ENCODE data around the gene GNB3.
"Not testable (repeated sequence)": the region's sequence is repeated elsewhere in the genome, so short reads cannot be mapped to it uniquely, and the experiment has no call there.

The GNB3 gene

GRCh38 chr12:6873094-6874014 lies 32.6 kb downstream of the GNB3 start, which contains the start of gene SPSB2:
SPSB2 (minus strand) TSS chr12:6873303; CDS start chr12:6872901, 402 bp downstream.
- Histone ChIP-seq H3K4me3 (IDR thresholded peaks at IDR 0.05; ENCODE audit: insufficient read depth, low read depth, low read length) (no peak within 1 kb of the TSS), H2AFZ (ENCODE audit: low read depth) (peak within 1 kb of the TSS; percentile 78), H3K4me1 (ENCODE audit: low read depth, poor library complexity, severe bottlenecking) (peaks cover 46% of the 10 kb centered on the region), H3K36me3 (ENCODE audit: insufficient read depth) (no peaks in the 10 kb centered on the region; the same call in 1 of the 2 replicates), H3K9ac (peak within 1 kb of the TSS; percentile 56; the same call in 1 of the 2 replicates), H3K27ac (peak within 1 kb of the TSS; percentile 9; the same call in 1 of the 2 replicates), H3K79me2 (ENCODE audit: insufficient read depth, low read depth) (peaks cover 16% of the 10 kb centered on the region), H3K4me2 (peak within 1 kb of the TSS; percentile 93), H3K27me3 (ENCODE audit: insufficient read depth, low read depth) (no peaks in the 10 kb centered on the region), H4K20me1 (ENCODE audit: insufficient read depth) (peaks cover 8% of the 10 kb centered on the region; the same call in 1 of the 2 replicates)
- TF ChIP-seq CTCF (conservative IDR thresholded peaks at IDR 0.05; ENCODE audit: low read depth, low read length): no peak

- not testable (repeated sequence) for H3K36me3 ChIP-seq (ENCODE audit: insufficient read depth); H4K20me1 ChIP-seq (ENCODE audit: insufficient read depth); H3K4me3 ChIP-seq (IDR thresholded peaks at IDR 0.05; ENCODE audit: insufficient read depth, low read depth, low read length); H3K27me3 ChIP-seq (ENCODE audit: insufficient read depth, low read depth); H3K79me2 ChIP-seq (ENCODE audit: insufficient read depth, low read depth)
- peak overlapping the region; percentile 78 for H2AFZ ChIP-seq (ENCODE audit: low read depth)
- peak overlapping the region; percentile 26; the same call in 1 of the 2 replicates for H3K9ac ChIP-seq
- peak overlapping the region; percentile 49 for H3K4me2 ChIP-seq
- peaks cover 42% of the 10 kb centered on the region for H3K4me1 ChIP-seq (ENCODE audit: low read depth, poor library complexity, severe bottlenecking)
- peak overlapping the region; percentile 9; the same call in 1 of the 2 replicates for H3K27ac ChIP-seq
Measured at GRCh38 chr12:6874015-6874368, 33.3 kb downstream of the GNB3 start.

- not testable (repeated sequence) for H3K27ac ChIP-seq; H3K36me3 ChIP-seq (ENCODE audit: insufficient read depth)
Measured at GRCh38 chr12:6879824-6880223, 39.1 kb downstream of the GNB3 start.

GRCh38 chr12:6883252-6883651 lies 42.5 kb downstream of the GNB3 start:
- Histone ChIP-seq H3K27ac (no peak overlapping the region), H3K4me1 (ENCODE audit: low read depth, poor library complexity, severe bottlenecking) (peaks cover 9% of the 10 kb centered on the region)

More at GRCh38 chr12:6879824-6880223, 39.1 kb downstream of the GNB3 start:
- not testable (repeated sequence) for H3K4me1 ChIP-seq (ENCODE audit: low read depth, poor library complexity, severe bottlenecking); H3K9ac ChIP-seq; H4K20me1 ChIP-seq (ENCODE audit: insufficient read depth); H3K4me2 ChIP-seq; H3K4me3 ChIP-seq (IDR thresholded peaks at IDR 0.05; ENCODE audit: insufficient read depth, low read depth, low read length); H3K79me2 ChIP-seq (ENCODE audit: insufficient read depth, low read depth); H3K27me3 ChIP-seq (ENCODE audit: insufficient read depth, low read depth); H2AFZ ChIP-seq (ENCODE audit: low read depth)

GRCh38 chr12:6883683-6884082 lies 43.0 kb downstream of the GNB3 start:
- Histone ChIP-seq H3K27me3 (ENCODE audit: insufficient read depth, low read depth) (no peaks in the 10 kb centered on the region), H3K79me2 (ENCODE audit: insufficient read depth, low read depth) (no peaks in the 10 kb centered on the region), H3K27ac (no peak overlapping the region), H3K4me1 (ENCODE audit: low read depth, poor library complexity, severe bottlenecking) (peaks cover 14% of the 10 kb centered on the region), H3K4me2 (no peak overlapping the region), H3K4me3 (IDR thresholded peaks at IDR 0.05; ENCODE audit: insufficient read depth, low read depth, low read length) (no peak overlapping the region), H4K20me1 (ENCODE audit: insufficient read depth) (no peaks in the 10 kb centered on the region), H3K36me3 (ENCODE audit: insufficient read depth) (no peaks in the 10 kb centered on the region), H3K9ac (no peak overlapping the region), H2AFZ (ENCODE audit: low read depth) (no peak overlapping the region)
- no peak for TF ChIP-seq CTCF (conservative IDR thresholded peaks at IDR 0.05; ENCODE audit: low read depth, low read length)

More at GRCh38 chr12:6883252-6883651, 42.5 kb downstream of the GNB3 start:
- Histone ChIP-seq H3K27me3 (ENCODE audit: insufficient read depth, low read depth) (no peaks in the 10 kb centered on the region), H3K36me3 (ENCODE audit: insufficient read depth) (no peaks in the 10 kb centered on the region), H3K79me2 (ENCODE audit: insufficient read depth, low read depth) (no peaks in the 10 kb centered on the region), H3K4me3 (IDR thresholded peaks at IDR 0.05; ENCODE audit: insufficient read depth, low read depth, low read length) (no peak overlapping the region), H2AFZ (ENCODE audit: low read depth) (no peak overlapping the region), H4K20me1 (ENCODE audit: insufficient read depth) (no peaks in the 10 kb centered on the region), H3K9ac (no peak overlapping the region), H3K4me2 (no peak overlapping the region)
- no peak for TF ChIP-seq CTCF (conservative IDR thresholded peaks at IDR 0.05; ENCODE audit: low read depth, low read length)
